NCI-H524 (cell line): Measurements from ENCODE around the gene SCAF1.
A peak's percentile ranks its signal among the peaks of the same experiment; 100 is the strongest.

Source experiments
- DNase-seq, 2 experiments: peaks; one replicate each; lab custom pipeline; 2025; lab: John Stamatoyannopoulos, UW

SCAF1 gene

GRCh38 chr19:49687150-49687549 is 45.1 kb downstream of the SCAF1 start:
- no peak for DNase-seq

- no peak for DNase-seq
These were observed 45.7 kb downstream of the SCAF1 start for GRCh38 chr19:49687566-49688316.

- DNase-seq, result no peak
These were observed 46.6 kb downstream of the SCAF1 start for GRCh38 chr19:49688531-49689132.

GRCh38 chr19:49689133-49690078 is 47.4 kb downstream of the SCAF1 start, which contains the start of gene ADM5:
ADM5 (plus strand) TSS chr19:49689594; CDS start chr19:49689838, 244 bp downstream.
- DNase-seq, result peak in 1 of 2 experiments; percentile 49

GRCh38 chr19:49690079-49690655 is 48.2 kb downstream of the SCAF1 start:
- no peak for DNase-seq

- peak; percentile 94 to 95 for DNase-seq
These were observed 48.7 kb downstream of the SCAF1 start, which contains the start of gene CPT1C for GRCh38 chr19:49690656-49691242. CPT1C (plus strand) TSS chr19:49691116; CDS start chr19:49692253, 1,137 bp downstream.

GRCh38 chr19:49691243-49692146 is 49.5 kb downstream of the SCAF1 start:
- DNase-seq, result peak; percentile 86 to 88

GRCh38 chr19:49692147-49692506 is 50.1 kb downstream of the SCAF1 start:
- no peak for DNase-seq

GRCh38 chr19:49696115-49696514 is 54.1 kb downstream of the SCAF1 start:
- DNase-seq, result no peak

- DNase-seq, result no peak
These were observed 54.9 kb downstream of the SCAF1 start for GRCh38 chr19:49696865-49697264.

- DNase-seq, result no peak
These were observed 57.4 kb downstream of the SCAF1 start for GRCh38 chr19:49699364-49699763.

- DNase-seq, result no peak
These were observed 58.6 kb downstream of the SCAF1 start for GRCh38 chr19:49700563-49700962.

GRCh38 chr19:49701271-49701786 is 59.3 kb downstream of the SCAF1 start:
- no peak for DNase-seq

GRCh38 chr19:49704888-49705642 is 63.1 kb downstream of the SCAF1 start:
- no peak for DNase-seq

- no peak for DNase-seq
These were observed 63.9 kb downstream of the SCAF1 start for GRCh38 chr19:49705919-49706318.
